DMS 273 (cell line): ENCODE results near the gene ZNF546.
A peak's percentile ranks its signal among the peaks of the same experiment; 100 is the strongest.
"Not testable (repeated sequence)": the region's sequence is repeated elsewhere in the genome, so short reads cannot be mapped to it uniquely, and the experiment has no call there.

Experiments used
- DNase-seq: peaks from one replicate; lab custom pipeline; 2025; ENCODE audit not compliant: unreplicated experiment; lab: John Stamatoyannopoulos, UW

Gene ZNF546

GRCh38 chr19:39996811-39997637 lies at the start of gene ZNF546:
Gene ZNF546, plus strand, starts transcription at chr19:39997060. Its CDS starts 1,267 bp downstream, at chr19:39998327.
- DNase-seq = peak; percentile 93

GRCh38 chr19:39949026-39949747 lies 47.7 kb upstream of the ZNF546 start:
- DNase-seq = no peak

GRCh38 chr19:39951065-39951650 lies 45.7 kb upstream of the ZNF546 start:
- DNase-seq = no peak

- no peak for DNase-seq
Measured at GRCh38 chr19:39951686-39952085, 45.2 kb upstream of the ZNF546 start.

GRCh38 chr19:39953915-39954314 lies 42.9 kb upstream of the ZNF546 start:
- no peak for DNase-seq

GRCh38 chr19:39957886-39958285 lies 39.0 kb upstream of the ZNF546 start:
- DNase-seq = not testable (repeated sequence)

- DNase-seq = not testable (repeated sequence)
Measured at GRCh38 chr19:39958942-39959341, 37.9 kb upstream of the ZNF546 start.

- DNase-seq = not testable (repeated sequence)
Measured at GRCh38 chr19:39959407-39959806, 37.5 kb upstream of the ZNF546 start.

- DNase-seq = no peak
Measured at GRCh38 chr19:39963898-39964297, 33.0 kb upstream of the ZNF546 start.

GRCh38 chr19:39966617-39967016 lies 30.2 kb upstream of the ZNF546 start:
- DNase-seq = no peak

- no peak for DNase-seq
Measured at GRCh38 chr19:39967561-39967960, 29.3 kb upstream of the ZNF546 start.

GRCh38 chr19:39968789-39969188 lies 28.1 kb upstream of the ZNF546 start:
- DNase-seq = no peak

- no peak for DNase-seq
Measured at GRCh38 chr19:39969266-39969665, 27.6 kb upstream of the ZNF546 start.

- DNase-seq = no peak
Measured at GRCh38 chr19:39969681-39970424, 27.0 kb upstream of the ZNF546 start.

GRCh38 chr19:39970425-39970674 lies 26.5 kb upstream of the ZNF546 start:
- no peak for DNase-seq

GRCh38 chr19:39970675-39971379 lies 26.0 kb upstream of the ZNF546 start, which contains the start of gene PSMC4:
Gene PSMC4, plus strand, starts transcription at chr19:39971165. Its CDS starts 38 bp downstream, at chr19:39971203.
- peak; percentile 99 for DNase-seq

- DNase-seq = peak; percentile 50
Measured at GRCh38 chr19:39971380-39972035, 25.4 kb upstream of the ZNF546 start.

- no peak for DNase-seq
Measured at GRCh38 chr19:39974377-39975155, 22.3 kb upstream of the ZNF546 start.

- no peak for DNase-seq
Measured at GRCh38 chr19:39982883-39983282, 14.0 kb upstream of the ZNF546 start.
